IgD-negative memory B cell (primary cell): Measurements from ENCODE around the gene LCE2B. TPM values are rescaled to one million over a fixed set of nuclear protein-coding genes. Genes with fewer than 3 reads are reported as not detected.

Experiments used
- H3K27ac Mint-ChIP-seq, 3 donors: one replicate each; pipeline ENCODE4 v1.8.0; 2020 to 2022; ENCODE audit warnings: mild to moderate bottlenecking in 3 of 3, mixed read lengths in 3 of 3, moderate library complexity in 1 of 3
- H3K27me3 Mint-ChIP-seq: one replicate; pipeline ENCODE4 v1.8.0; 2021; ENCODE audit warnings: mixed read lengths
- H3K36me3 Mint-ChIP-seq: one replicate; pipeline ENCODE4 v1.8.0; 2020; ENCODE audit warnings: mild to moderate bottlenecking, mixed read lengths
- H3K4me1 Mint-ChIP-seq, 3 donors: one replicate each; pipeline ENCODE4 v1.8.0; 2020 to 2022; ENCODE audit warnings: mixed read lengths in 3 of 3, mild to moderate bottlenecking in 1 of 3
- H3K4me3 Mint-ChIP-seq, 4 donors: one replicate each; pipeline ENCODE4 v1.8.0; 2020 to 2022; ENCODE audit warnings: mild to moderate bottlenecking in 4 of 4, mixed read lengths in 4 of 4, moderate library complexity in 3 of 4
- H3K9me3 Mint-ChIP-seq, 3 donors: one replicate each; pipeline ENCODE4 v1.8.0; 2020 to 2021; ENCODE audit warnings: mixed read lengths in 3 of 3, mild to moderate bottlenecking in 1 of 3
- polyA plus RNA-seq: library from polyadenylated mRNA; unstranded; fragments of 300-500 nt; fragmentation: Illumina TruSeq; gene quantifications from one replicate; pipeline ENCODE4 v1.2.3, GENCODE V29; 2021

Gene LCE2B
- polyA plus RNA-seq, 1 donor from 2014 or later: not detected

DNA sequence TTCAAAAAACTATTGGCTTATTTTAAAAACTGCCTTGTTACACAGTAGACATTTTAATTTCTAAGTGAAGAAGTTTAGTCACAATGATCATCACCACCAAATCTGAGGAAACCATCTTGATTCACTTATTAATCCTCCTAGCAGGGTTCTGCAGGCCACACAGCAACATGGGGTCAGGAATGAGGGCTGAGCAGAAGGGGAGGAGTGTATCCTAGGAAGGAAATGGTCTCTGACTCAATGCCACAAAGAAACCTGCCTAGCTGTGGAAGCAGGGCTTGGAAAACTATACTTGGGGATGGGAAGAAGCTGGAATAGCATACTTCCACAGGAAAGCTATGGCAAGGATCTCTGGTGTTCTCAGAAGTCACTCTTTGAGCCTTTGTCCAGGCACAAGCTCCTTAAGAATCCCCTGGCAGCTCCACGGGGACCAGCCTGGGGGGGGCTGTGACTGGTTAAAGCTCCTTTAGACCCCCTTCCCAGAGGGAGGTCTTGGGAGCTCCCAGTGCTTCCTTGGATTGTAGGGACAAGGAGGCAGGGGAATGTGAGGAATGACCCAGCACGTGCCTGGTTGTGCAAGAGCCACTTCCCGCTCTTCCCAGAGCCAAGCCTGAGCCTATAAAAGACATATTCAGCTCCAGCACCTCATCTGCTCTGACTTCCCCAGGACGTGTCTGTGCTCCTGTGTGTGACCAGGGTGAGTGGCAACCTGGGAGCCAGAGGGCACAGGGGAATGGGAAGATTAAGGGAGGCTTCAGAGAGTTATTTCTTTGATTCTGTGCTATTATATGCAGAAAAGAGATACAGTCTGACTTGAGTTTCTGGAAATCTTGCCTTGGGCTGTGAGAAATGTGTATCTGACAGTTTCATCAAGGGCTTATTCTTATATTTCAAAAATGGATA lies 12.0 kb downstream of the LCE2B start, which contains the start of gene LCE2A:
LCE2A (plus strand) TSS at position 645 of the 900 bp plus-strand sequence. CDS start 557 bp downstream, outside the sequence.
- Mint-ChIP-seq H3K4me1 (no peaks in the 10 kb centered on the region), H3K27me3 (peaks cover 1% of the 10 kb centered on the region), H3K27ac (no peak within 1 kb of the TSS), H3K4me3 (no peak within 1 kb of the TSS), H3K9me3 (peaks cover 0 to 6% (median 0%) of the 10 kb centered on the region in 3 donors), H3K36me3 (peaks cover 2% of the 10 kb centered on the region)

DNA sequence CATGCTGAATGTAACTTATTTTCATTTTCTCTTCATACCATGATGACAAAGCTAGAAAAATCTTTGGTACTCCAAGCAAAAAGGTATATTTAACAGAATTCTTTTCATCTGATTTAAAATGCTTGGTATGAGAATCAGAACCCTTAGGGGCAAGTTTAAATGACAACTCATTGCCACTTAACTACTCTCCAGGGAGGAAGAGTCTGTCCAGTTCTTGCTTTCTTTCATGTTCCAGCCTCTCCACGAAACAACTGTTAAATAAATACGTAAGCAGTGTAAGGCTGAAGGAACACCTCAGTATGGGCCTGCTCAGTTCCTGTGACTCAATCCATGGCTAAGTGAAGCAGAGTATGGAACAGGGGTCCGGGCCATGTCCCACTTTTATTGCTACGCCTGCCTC lies 13.8 kb downstream of the LCE2B start:
- Mint-ChIP-seq H3K27ac (no peak overlapping the region), H3K9me3 (peaks cover 0 to 3% (median 2%) of the 10 kb centered on the region in 3 donors), H3K4me1 (no peaks in the 10 kb centered on the region), H3K27me3 (peaks cover 1% of the 10 kb centered on the region), H3K36me3 (peaks cover 2% of the 10 kb centered on the region), H3K4me3 (no peak overlapping the region)

DNA sequence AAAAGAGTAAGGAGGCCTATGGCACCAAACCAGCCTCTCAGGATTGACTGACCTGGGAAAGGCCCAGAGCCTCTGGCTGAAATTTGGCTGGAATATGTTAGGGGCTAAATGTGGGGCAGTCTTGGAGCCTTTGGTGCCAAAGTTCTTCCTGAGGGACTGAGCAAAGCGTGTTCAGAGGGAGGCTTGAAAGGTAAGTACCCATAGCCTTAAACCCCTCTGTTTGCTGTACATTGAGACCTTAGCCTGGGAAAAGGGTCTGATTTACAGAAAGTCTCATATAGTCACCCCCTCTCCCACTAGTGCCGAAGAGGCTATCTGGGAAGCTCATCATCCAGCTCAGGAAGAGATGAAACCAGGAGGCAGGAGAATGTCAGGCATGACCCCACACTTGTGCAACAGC lies 21.9 kb downstream of the LCE2B start, which contains the start of gene LCE4A:
LCE4A (plus strand) TSS at position 301 of the 400 bp plus-strand sequence. CDS start 916 bp downstream, outside the sequence.
- Mint-ChIP-seq H3K27me3 (peaks cover 17% of the 10 kb centered on the region), H3K36me3 (peaks cover 1% of the 10 kb centered on the region), H3K4me3 (no peak within 1 kb of the TSS), H3K27ac (no peak within 1 kb of the TSS), H3K9me3 (peaks cover 2 to 5% (median 4%) of the 10 kb centered on the region in 3 donors), H3K4me1 (no peaks in the 10 kb centered on the region)

GRCh38 chr1:152718238-152718637 lies 32.3 kb downstream of the LCE2B start:
- Mint-ChIP-seq H3K27me3 (peaks cover 7% of the 10 kb centered on the region), H3K9me3 (peaks cover 0 to 11% (median 8%) of the 10 kb centered on the region in 3 donors), H3K4me3 (no peak overlapping the region), H3K36me3 (peaks cover 2% of the 10 kb centered on the region), H3K27ac (no peak overlapping the region), H3K4me1 (no peaks in the 10 kb centered on the region)

DNA sequence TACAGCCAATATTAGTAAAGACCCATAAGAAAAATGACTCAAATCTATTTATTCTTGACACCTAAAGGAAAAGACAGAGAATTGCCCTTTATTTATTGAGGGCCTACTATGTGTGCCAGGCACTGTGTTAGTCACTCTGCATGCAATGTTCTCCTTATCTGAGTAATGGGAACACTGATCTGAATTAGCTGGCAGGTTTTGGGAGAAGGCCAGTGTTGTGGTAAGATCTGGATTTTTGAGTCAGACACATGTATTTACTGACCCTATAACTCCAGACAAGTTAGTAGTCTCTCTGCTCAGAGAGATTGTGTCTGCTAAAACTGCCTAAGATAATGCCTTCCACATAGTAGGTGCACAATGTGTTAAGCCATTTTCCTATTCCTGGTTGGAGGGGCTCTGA lies 39.3 kb downstream of the LCE2B start:
- Mint-ChIP-seq H3K9me3 (peaks cover 0 to 3% (median 0%) of the 10 kb centered on the region in 3 donors), H3K4me3 (no peak overlapping the region), H3K36me3 (no peaks in the 10 kb centered on the region), H3K4me1 (no peaks in the 10 kb centered on the region), H3K27ac (no peak overlapping the region), H3K27me3 (peaks cover 11% of the 10 kb centered on the region)

- H3K27me3 Mint-ChIP-seq: peaks cover 7% of the 10 kb centered on the region
- H3K9me3 Mint-ChIP-seq: no peaks in the 10 kb centered on the region
- no peaks in the 10 kb centered on the region for H3K36me3 Mint-ChIP-seq
- no peak overlapping the region for H3K4me3 Mint-ChIP-seq
- no peaks in the 10 kb centered on the region for H3K4me1 Mint-ChIP-seq
- H3K27ac Mint-ChIP-seq: no peak overlapping the region
These were observed 43.1 kb downstream of the LCE2B start for GRCh38 chr1:152728986-152729385.

GRCh38 chr1:152735648-152736047 lies 49.7 kb downstream of the LCE2B start:
- Mint-ChIP-seq H3K4me1 (no peaks in the 10 kb centered on the region), H3K36me3 (peaks cover 4% of the 10 kb centered on the region), H3K27ac (no peak overlapping the region), H3K9me3 (no peaks in the 10 kb centered on the region), H3K27me3 (peaks cover 8% of the 10 kb centered on the region), H3K4me3 (no peak overlapping the region)

Other genes starting within 250 kb of the LCE2B start
- not detected for gene LCE5A, start 175.3 kb upstream of the LCE2B start, polyA plus RNA-seq
- not detected for gene CRCT1, start 171.6 kb upstream of the LCE2B start, polyA plus RNA-seq
- not detected for gene LCE3E, start 119.3 kb upstream of the LCE2B start, polyA plus RNA-seq
- not detected for gene LCE3D, start 105.6 kb upstream of the LCE2B start, polyA plus RNA-seq
- gene LCE3C, start 85.9 kb upstream of the LCE2B start, polyA plus RNA-seq: not detected
- not detected for gene LCE3B, start 72.3 kb upstream of the LCE2B start, polyA plus RNA-seq
- gene LCE3A, start 63.0 kb upstream of the LCE2B start, polyA plus RNA-seq: not detected
- not detected for gene LCE2D, start 22.7 kb upstream of the LCE2B start, polyA plus RNA-seq
- gene LCE2C, start 10.8 kb upstream of the LCE2B start, polyA plus RNA-seq: not detected
- gene LCE2A, start 12.2 kb downstream of the LCE2B start, polyA plus RNA-seq: not detected
- gene LCE4A, start 22.0 kb downstream of the LCE2B start, polyA plus RNA-seq: not detected
- not detected for gene KPRP, start 71.9 kb downstream of the LCE2B start, polyA plus RNA-seq
- not detected for gene LCE1F, start 89.0 kb downstream of the LCE2B start, polyA plus RNA-seq
- gene LCE1E, start 100.1 kb downstream of the LCE2B start, polyA plus RNA-seq: not detected
- not detected for gene LCE1D, start 110.6 kb downstream of the LCE2B start, polyA plus RNA-seq
- not detected for gene LCE1C, start 120.5 kb downstream of the LCE2B start, polyA plus RNA-seq
- gene LCE1B, start 125.8 kb downstream of the LCE2B start, polyA plus RNA-seq: not detected
- gene LCE1A, start 141.3 kb downstream of the LCE2B start, polyA plus RNA-seq: not detected
- not detected for gene LCE6A, start 156.7 kb downstream of the LCE2B start, polyA plus RNA-seq
- gene LCE7A, start 173.9 kb downstream of the LCE2B start, polyA plus RNA-seq: not detected
- gene SMCP, start 192.2 kb downstream of the LCE2B start, polyA plus RNA-seq: not detected
- gene IVL, start 222.4 kb downstream of the LCE2B start, polyA plus RNA-seq: not detected